PC-9 (cell line): ENCODE measurements around the gene ZBTB6. TPM values are rescaled to one million over a fixed set of nuclear protein-coding genes. Genes with fewer than 3 reads are reported as not detected.

ENCODE experiments used
- BruUV-seq: library from RNA; stranded (reverse); fragments of 400-500 nt; replicated peaks from 2 replicates; lab custom pipeline; 2021; lab: Mats Ljungman, UMichigan
- CTCF ChIA-PET: fragments of 300-600 bp; sonication (Branson Sonifier 250); formaldehyde crosslinking; loops from one replicate; lab custom pipeline; 2022; ENCODE audit warnings: antibody characterized with exemption; lab: Charles Lee
- POLR2A ChIA-PET: fragments of 300-600 bp; sonication (Branson Sonifier 250); formaldehyde crosslinking; loops from one replicate; lab custom pipeline; 2022; ENCODE audit warnings: antibody characterized with exemption; ENCODE audit not compliant: unreplicated experiment; lab: Charles Lee
- DNase-seq, 2 experiments: peaks; one replicate each; pipeline versions ENCODE4 v3.0.0 to v3.0.0-alpha.2; 2015 to 2022; ENCODE audit warnings: mixed read lengths in 1 of 2
- H2AFZ ChIP-seq: fragments of 200-600 bp; sonication (generic); 2 replicates; pipeline ENCODE4 v1.8.1; 2017; ENCODE audit warnings: antibody characterized with exemption
- H3F3A ChIP-seq: fragments of 200-600 bp; sonication (generic); 2 replicates; pipeline ENCODE4 v1.8.1; 2017; ENCODE audit warnings: antibody characterized with exemption, mild to moderate bottlenecking, low read depth; ENCODE audit not compliant: insufficient read depth
- H3K27ac ChIP-seq: fragments of 200-600 bp; sonication (generic); 2 replicates; pipeline ENCODE4 v1.6.1; 2016; ENCODE audit warnings: mixed run types
- H3K27me3 ChIP-seq: fragments of 200-600 bp; sonication (generic); 2 replicates; pipeline ENCODE4 v1.6.1; 2016; ENCODE audit warnings: low read depth, mixed run types; ENCODE audit not compliant: insufficient read depth
- H3K36me3 ChIP-seq: fragments of 200-600 bp; sonication (generic); 2 replicates; pipeline ENCODE4 v1.6.1; 2016; ENCODE audit warnings: low read depth, mixed run types
- H3K4me1 ChIP-seq: fragments of 200-600 bp; sonication (generic); replicated peaks from 2 replicates; pipeline ENCODE4 v1.6.1; 2016; ENCODE audit warnings: mixed run types; ENCODE audit not compliant: insufficient read depth
- H3K4me2 ChIP-seq: fragments of 200-600 bp; sonication (generic); 2 replicates; pipeline ENCODE4 v1.6.1; 2017; ENCODE audit warnings: mixed run types
- H3K4me3 ChIP-seq: fragments of 200-600 bp; sonication (generic); 2 replicates; pipeline ENCODE4 v1.6.1; 2016; ENCODE audit warnings: mixed run types
- H3K79me2 ChIP-seq: fragments of 200-600 bp; sonication (generic); 2 replicates; pipeline ENCODE4 v1.6.1; 2017; ENCODE audit warnings: low read depth, mixed run types
- H3K9me2 ChIP-seq: fragments of 200-600 bp; sonication (generic); 2 replicates; pipeline ENCODE4 v1.8.1; 2017; ENCODE audit warnings: mild to moderate bottlenecking; ENCODE audit not compliant: insufficient read depth
- H3K9me3 ChIP-seq: fragments of 200-600 bp; sonication (generic); 2 replicates; pipeline ENCODE4 v1.8.1; 2016; ENCODE audit warnings: low read depth; ENCODE audit not compliant: insufficient read depth
- H4K20me1 ChIP-seq: fragments of 200-600 bp; sonication (generic); 2 replicates; pipeline ENCODE4 v1.8.1; 2017; ENCODE audit not compliant: insufficient read depth
- EZH2 ChIP-seq: fragments of 200-600 bp; sonication (generic); IDR thresholded peaks from 2 replicates; pipeline ENCODE4 v1.8.0; 2017; ENCODE audit warnings: antibody characterized with exemption, low read depth
- intact Hi-C: fragments of 100-400 bp; cut with micrococcal nuclease; formaldehyde crosslinking; loops from one replicate; pipeline ENCODE4 v1.10.0; 2022; ENCODE audit not compliant: unreplicated experiment
- total RNA-seq: library from RNA; stranded (reverse); gene quantifications from 2 replicates; pipeline ENCODE4 v1.2.3, GENCODE V29; 2021
- TF ChIP-seq, protein P1 (sequence below): fragments of 200-600 bp; sonication (generic); conservative IDR thresholded peaks from 2 replicates; pipeline ENCODE4 v1.6.1; 2017; ENCODE audit warnings: mixed run types, antibody characterized with exemption, mild to moderate bottlenecking, moderate library complexity

ZBTB6 gene
- total RNA-seq, 1 experiment from 2014 or later: 8.7 TPM

DNA sequence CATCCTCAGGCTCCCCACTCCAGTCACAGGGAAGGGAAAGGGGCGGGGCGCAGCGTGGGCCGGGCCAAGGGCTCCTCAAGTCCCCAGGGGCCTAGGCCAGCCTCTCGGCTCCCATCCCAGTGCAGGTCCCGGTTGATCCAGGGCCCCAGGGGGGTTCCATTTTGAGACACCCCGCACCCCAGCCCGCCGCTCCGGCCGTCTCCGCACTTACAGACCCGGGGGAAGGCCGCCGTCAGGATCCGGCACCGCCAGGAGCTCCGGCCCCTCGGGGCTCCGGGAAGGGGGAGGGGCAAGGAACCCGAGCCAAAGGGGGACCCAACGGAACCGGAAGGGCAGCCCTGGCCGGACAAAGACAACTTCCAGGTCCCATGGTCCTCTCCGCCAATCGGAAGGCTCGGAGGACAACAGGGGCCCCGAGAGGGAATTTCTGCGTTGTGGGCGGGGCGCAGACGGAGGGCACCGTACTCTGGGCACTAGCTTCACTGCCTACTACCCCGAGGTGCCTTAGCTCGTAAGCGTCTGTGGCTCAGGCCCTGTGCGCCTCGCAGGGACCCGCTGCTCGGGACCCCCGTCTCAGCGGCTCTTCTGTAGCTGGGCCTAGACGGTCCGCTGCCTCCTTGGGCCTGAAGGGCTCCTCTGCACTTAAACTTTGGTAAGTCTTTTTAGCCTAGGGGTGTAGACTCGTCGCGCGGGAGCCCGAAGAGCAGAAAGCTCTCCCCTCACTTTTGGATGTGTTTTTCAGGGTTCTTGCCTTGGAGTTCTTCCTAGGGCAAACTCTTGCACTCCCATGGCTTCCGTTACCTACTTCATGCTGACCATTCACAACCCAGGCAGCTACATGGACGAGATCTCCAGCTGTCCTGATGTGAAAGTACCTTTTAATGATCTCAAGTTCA lies 18.4 kb upstream of the ZBTB6 start, which contains the start of gene ZBTB26:
ZBTB26 (minus strand) TSS at position 287 of the 896 bp plus-strand sequence. CDS start 11,578 bp downstream, outside the sequence.
- peak within 1 kb of the TSS; percentile 85 for H3K4me2 ChIP-seq
- H3K36me3 ChIP-seq: no peaks in the 10 kb centered on the region
- no peaks in the 10 kb centered on the region for H3K27me3 ChIP-seq
- H2AFZ ChIP-seq: peak within 1 kb of the TSS; percentile 78
- no peaks in the 10 kb centered on the region for H3K9me2 ChIP-seq
- peaks cover 83% of the 10 kb centered on the region for H3K79me2 ChIP-seq
- peaks cover 17% of the 10 kb centered on the region; the same call in 1 of the 2 replicates for H3F3A ChIP-seq
- TF ChIP-seq, protein P1, sequence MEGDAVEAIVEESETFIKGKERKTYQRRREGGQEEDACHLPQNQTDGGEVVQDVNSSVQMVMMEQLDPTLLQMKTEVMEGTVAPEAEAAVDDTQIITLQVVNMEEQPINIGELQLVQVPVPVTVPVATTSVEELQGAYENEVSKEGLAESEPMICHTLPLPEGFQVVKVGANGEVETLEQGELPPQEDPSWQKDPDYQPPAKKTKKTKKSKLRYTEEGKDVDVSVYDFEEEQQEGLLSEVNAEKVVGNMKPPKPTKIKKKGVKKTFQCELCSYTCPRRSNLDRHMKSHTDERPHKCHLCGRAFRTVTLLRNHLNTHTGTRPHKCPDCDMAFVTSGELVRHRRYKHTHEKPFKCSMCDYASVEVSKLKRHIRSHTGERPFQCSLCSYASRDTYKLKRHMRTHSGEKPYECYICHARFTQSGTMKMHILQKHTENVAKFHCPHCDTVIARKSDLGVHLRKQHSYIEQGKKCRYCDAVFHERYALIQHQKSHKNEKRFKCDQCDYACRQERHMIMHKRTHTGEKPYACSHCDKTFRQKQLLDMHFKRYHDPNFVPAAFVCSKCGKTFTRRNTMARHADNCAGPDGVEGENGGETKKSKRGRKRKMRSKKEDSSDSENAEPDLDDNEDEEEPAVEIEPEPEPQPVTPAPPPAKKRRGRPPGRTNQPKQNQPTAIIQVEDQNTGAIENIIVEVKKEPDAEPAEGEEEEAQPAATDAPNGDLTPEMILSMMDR: no peak
- TF ChIP-seq EZH2: no peak
- POLR2A ChIA-PET: interaction anchor here (0.5 to 1.2 kb wide), 7 partner anchors 9 to 1654 kb away, joined by 3 to 22 read pairs (median 5); partner anchors contain the start of genes RABGAP1, RC3H2 and ZBTB6
- peak; percentile 90 to 96 for DNase-seq
- CTCF ChIA-PET: interaction anchor here (0.6 to 1.3 kb wide), 3 partner anchors 10 to 83 kb away, joined by 3 to 4 read pairs (median 4); partner anchors contain the start of gene RABGAP1
- no peaks in the 10 kb centered on the region for H3K9me3 ChIP-seq
- intact Hi-C loops: loop anchor here (1.0 to 5.0 kb wide), 4 partner anchors 10 to 61 kb away; partner anchors contain the start of genes RABGAP1, RC3H2 and ZBTB6
- no TSS peak for BruUV-seq
- H3K27ac ChIP-seq: peak within 1 kb of the TSS; percentile 42
- peak within 1 kb of the TSS; percentile 76 for H3K4me3 ChIP-seq
- H4K20me1 ChIP-seq: 0 out of 2 replicates have a peak, but pooled peaks cover 5% of the 10 kb centered on the region
- peaks cover 18% of the 10 kb centered on the region for H3K4me1 ChIP-seq

DNA sequence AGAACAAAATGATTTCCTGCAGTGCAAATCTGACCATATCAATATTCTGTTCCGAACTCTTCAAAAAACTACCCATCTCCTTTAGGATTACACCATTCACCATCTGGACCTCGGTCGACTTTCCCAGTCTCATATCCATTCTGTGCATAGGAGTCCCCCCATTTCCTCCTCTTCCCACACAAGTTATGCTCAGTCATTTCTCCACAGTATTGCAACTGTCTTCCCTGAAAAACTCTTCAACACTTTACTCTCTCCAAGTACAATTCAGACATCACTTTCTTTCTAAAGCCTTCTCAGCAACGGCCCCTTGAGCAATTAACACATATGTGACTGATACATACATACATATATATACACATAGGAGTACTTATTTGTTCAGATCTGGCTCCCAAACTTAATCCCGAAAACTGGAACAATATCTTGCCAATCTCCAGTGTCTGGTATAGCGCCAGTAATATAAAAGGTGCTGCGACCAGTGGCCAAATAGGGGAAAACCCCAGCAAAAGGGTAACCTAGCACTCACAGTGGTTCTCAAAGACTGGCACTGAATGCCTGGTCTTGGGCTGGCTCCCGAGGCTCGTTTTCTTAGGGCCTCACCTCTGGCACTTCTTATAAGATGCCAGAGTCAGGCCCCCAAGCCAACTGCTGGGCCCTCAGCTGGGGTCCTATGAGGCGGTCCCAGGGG lies 17.6 kb upstream of the ZBTB6 start:
- H3K4me1 ChIP-seq: peaks cover 18% of the 10 kb centered on the region
- TSS peak; percentile 67 for BruUV-seq
- H3K4me2 ChIP-seq: peak overlapping the region; percentile 85
- ChIA-PET POLR2A (interaction anchor here (0.6 to 1.2 kb wide), 4 partner anchors 10 to 103 kb away, joined by 4 to 22 read pairs (median 10); partner anchors contain the start of genes RABGAP1 and RC3H2), CTCF (interaction anchor here (0.6 kb wide), 1 partner anchor 386 kb away, joined by 3 read pairs; no protein-coding TSS in a partner anchor)
- no peak for DNase-seq
- intact Hi-C loops: loop anchor here (1.0 to 5.0 kb wide), 4 partner anchors 11 to 62 kb away; partner anchors contain the start of genes RABGAP1, RC3H2 and ZBTB6
- H4K20me1 ChIP-seq: 0 out of 2 replicates have a peak, but pooled peaks cover 5% of the 10 kb centered on the region
- H3K27me3 ChIP-seq: no peaks in the 10 kb centered on the region
- H3K9me3 ChIP-seq: no peaks in the 10 kb centered on the region
- peaks cover 83% of the 10 kb centered on the region for H3K79me2 ChIP-seq
- peak overlapping the region; percentile 73 for H2AFZ ChIP-seq
- TF ChIP-seq EZH2: no peak
- TF ChIP-seq, protein P1: no peak
- H3F3A ChIP-seq: peaks cover 17% of the 10 kb centered on the region; the same call in 1 of the 2 replicates
- H3K36me3 ChIP-seq: no peaks in the 10 kb centered on the region
- no peaks in the 10 kb centered on the region for H3K9me2 ChIP-seq
- H3K27ac ChIP-seq: peak overlapping the region; percentile 42
- peak overlapping the region; percentile 76 for H3K4me3 ChIP-seq
